HL-60/S4 treated with retinoic acid at 250 ng/mL for 4 days and 3 days (cell line): Measurements from ENCODE around the gene ETS1.

Experiments used
- in situ Hi-C: fragments of 300-500 bp; cut with MboI; formaldehyde crosslinking; loops from 2 replicates; pipeline ENCODE4 v1.7.0; 2022; ENCODE audit warnings: low sequenced_read_pairs

The ETS1 gene

DNA sequence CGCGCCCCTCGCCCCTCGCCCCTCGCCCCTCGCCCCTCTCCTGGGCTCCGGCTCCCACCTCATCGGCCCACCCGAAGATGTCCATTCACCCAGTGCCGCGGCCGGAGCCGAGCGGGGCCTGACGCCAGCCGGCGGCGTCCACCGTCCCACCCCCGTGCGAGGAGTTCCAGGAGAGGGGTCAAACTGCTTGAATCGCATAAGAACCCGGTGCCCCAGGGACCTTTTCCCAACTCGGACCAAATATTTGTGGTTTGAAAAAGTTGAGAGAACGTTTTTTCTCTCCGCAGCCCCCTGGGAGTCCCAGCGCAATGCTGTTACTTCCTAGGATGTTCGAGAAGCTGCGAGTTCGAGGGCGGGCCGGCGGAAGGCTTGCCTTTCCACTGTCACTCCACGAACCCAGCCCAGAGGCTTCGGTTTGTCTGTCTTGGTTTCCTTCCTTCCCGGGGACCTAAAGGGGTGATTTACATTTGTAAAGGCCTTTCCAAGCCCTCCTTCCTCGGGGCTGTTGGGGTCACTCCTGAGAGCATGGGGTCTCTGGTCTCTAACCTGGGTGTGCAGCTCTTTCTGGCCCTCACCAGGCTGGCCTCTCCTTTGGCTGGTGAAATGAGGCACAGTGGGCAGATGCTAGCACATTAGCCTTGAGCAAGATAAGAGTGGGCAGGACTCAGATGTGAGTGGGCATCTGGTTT, 38.0 kb downstream of the ETS1 start:
- in situ Hi-C loops: no loop called here

DNA sequence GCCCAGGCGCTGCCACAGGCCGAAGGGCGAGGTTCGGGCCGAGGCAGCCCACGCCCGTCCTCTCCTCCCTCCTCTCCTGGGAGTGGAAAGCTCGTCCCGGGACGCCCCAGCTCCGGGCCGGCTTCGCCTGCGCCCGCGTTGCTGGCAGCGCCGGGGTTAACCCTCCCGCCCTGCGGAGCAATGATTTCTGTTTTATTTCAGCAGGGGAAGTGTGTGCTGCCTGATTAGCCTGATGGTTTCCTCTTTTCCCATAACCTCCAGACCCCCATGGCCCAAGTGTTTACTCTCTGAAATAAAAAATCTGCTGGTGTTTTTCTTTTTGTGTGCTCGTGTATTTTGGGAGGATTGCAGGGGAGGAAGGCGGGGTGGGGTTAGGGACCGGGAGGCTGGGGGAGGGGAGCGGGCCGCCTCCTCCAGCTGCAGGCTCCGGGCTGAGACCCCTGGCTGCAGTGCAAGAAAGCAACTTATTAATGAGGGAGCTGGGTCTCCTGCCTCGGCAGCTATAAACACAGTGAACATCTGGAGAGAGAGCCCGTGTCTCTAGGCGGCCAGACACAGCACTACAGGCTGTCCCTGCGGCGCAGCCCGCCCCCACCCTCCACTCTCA, 38.6 kb downstream of the ETS1 start:
- in situ Hi-C loops: no loop called here

DNA sequence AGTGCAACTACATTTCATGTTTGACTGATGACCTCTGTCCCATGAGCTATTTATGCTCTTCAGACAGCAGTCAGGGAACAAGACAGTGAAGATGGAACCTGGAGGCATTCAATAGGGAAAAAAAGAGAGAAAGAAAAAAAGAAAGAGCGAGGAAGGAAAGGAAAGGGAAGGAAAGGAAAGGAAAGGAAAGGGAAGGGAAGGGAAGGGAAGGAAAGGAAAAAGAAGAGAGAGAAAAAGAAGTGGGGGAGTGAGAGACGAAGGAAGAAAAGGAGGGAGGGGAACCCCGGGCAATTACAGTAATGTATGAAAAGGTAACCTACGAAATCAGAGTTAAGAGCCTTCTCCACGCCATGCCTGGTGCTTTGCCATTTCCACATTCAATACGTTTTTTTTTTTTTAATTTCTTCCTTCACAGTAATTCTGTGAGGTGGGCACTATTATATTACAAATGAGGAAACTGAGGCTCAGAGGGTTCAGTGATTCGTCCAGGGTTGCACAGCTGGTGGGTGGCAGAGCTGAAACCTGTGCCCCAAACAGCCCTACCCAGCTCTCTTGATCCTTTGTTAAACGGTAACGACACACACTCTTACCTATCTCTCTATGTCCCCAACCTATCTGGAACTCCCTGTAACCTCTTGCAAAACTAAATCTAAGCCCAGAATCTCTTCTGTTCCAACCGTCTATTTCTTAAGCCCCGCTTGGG, 39.3 kb downstream of the ETS1 start:
- in situ Hi-C loops: no loop called here

DNA sequence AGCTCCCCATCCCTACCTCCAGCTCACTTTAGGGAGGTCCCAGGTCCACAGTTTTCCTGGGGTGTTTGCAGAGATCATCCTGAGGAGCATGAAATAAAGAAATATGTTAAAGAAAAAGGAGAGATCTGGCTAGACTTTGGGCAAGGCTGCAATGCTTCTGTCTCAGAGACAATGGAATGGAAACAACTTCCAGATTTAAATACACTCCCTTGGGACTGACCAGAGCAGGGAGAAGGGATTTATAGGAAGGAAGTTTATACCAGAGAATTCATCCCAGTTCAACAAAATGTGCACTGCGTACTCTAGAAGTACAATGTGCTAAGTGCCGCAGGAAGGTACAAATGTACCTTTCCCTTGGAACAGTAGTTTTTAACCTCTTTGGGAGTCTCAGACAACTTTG, 40.4 kb downstream of the ETS1 start:
- in situ Hi-C loops: no loop called here

DNA sequence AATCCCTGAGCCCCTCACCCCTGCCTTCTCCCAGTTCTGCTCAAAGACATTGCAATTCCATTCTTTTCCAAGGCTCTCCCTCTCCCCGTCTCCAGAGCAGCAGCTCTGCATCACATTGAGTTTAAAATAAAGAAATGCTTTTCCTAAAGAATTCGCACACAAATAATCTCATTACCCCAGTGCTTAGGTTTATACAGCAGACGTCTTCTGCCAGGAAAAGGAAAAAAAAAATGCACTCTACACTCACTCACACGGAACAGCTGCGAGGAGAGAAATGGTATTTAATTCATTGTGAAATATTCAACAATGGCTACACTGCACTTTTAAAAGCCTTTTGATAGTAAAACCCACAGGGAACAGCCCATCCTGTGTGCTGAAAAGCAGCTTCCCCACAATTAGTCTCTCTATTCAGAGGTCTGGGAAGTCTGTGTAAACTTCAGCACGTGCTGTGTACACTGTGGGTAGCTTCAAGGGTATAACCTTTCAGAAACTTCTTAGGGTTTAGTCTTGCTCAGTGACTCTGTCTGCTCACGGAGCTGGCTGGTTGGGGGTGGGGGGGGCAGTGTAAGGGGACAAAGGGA, 42.8 kb downstream of the ETS1 start:
- in situ Hi-C loops: no loop called here

DNA sequence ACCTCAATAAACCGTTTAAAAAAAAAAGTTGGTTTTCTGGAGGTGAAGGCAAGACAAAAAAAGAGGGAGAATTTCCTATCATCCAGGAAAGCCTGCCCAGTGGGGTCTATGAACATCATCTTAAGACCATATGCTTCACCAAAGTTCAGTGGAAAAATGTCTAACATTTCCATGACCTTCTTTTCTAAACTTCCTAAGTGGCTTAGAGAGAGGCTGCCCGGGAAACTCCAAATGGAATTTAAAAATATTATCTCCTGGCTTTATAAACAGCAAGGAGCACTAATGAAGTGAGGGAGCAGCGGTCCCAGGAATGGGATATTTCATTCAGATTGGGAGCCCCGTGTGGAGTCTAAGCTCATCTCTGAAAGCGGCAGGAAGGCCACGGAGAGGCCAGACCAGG, 46.9 kb downstream of the ETS1 start:
- in situ Hi-C loops: no loop called here

DNA sequence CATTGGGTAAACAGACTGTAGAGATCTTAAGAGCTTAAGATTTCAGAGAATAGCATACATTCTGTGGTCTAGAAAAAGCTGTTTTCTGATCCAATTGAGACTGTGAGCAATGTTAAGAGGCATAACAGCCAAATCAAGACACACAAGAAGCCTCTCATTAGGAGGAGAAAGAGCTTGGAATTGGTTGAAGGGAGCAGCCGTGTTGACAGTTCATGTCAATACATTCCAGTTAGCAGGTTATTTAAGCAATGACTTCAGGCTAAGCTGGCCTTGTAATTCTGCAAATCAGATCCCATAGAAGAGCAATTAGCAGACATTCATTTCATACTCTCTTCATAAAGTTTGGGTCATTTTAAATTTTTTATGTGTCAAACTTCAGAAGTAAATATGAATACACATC, 50.9 kb downstream of the ETS1 start:
- in situ Hi-C loops: no loop called here

DNA sequence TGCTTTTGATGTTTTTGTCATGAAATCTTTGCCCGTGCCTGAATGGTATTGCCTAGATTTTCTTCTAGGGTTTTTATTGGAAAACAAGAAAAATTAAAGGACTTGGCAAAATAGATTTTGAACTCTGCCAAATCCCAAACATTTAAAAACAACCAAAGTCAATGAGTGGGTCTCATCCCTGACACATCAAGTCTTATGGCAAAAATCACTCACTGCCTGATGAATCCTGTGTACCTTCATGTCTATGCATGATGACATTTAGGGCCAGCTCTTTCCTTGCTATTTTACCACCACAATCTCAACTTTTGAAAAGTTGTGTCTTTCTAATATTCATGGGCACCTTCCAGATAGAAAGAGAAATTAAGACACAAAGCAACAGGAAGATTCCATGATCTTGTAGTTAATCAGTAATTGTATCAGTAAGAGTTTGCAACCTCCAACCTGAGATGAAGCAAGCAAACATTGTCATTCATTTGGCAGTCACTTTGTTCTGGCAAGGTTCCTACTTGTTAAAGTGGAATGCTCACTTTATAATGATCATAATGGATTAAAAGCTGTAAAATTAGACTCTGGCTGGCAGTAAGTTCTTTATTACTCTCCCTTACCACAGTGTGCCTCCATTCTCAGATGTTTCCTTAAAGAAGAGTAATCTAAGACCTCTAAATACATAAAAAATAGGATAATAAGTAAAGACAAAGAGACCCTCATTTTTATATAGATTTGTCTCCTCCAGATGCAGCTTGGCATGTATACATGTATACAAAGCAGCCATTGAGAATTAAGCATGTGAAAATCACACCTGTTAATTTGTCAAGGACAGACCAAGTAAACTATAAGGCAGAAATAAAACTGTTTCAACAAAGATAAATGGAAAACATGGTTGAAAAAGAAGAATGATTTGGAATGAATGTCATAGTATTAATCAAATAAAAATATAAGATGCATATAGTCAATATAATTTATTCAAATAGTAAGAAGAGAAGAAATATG, 51.6 kb downstream of the ETS1 start:
- in situ Hi-C loops: no loop called here

DNA sequence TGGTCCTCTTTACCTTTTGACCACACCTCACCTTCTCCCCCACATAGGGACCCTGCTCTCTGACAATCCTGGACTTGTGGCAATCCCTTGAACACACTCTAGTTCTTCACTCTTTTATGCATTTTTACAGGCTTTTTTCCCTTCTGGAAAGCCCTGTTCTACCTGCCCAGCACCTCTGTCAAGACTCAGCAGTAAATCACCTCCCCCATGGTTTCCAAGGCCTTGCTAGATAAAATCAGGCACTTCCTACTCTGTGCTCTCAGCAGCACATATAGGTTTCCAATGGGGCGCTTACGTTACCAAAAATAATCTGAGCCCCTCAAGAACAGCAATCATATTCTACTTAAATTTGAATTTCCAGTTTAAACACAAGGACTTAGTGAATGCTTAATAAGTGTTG, 53.9 kb downstream of the ETS1 start:
- in situ Hi-C loops: no loop called here

DNA sequence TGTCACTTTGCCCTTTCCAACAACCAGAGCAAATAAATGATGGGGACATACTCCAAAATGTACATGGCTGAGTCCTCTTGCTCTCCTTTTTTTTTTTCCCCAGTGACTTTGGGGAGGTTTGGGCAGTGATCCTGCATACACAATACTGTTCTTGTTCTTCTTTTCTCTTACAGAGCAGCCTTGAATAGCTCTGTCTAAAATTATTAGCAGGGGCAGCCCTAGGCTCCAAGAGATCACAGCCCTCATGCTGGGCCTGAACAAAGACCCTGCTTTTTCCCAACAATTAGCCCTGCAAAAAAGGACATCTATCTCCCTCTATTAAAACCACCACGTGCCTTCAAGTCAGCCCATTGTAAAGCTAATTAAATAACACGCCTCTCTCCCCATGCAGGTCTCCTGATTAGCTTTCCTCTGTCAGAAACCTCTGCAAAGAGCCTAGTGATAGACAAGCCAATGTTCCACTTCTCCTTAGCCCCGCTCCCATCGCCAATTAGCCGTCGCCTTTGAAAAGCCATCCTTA, 54.7 kb downstream of the ETS1 start:
- in situ Hi-C loops: no loop called here

DNA sequence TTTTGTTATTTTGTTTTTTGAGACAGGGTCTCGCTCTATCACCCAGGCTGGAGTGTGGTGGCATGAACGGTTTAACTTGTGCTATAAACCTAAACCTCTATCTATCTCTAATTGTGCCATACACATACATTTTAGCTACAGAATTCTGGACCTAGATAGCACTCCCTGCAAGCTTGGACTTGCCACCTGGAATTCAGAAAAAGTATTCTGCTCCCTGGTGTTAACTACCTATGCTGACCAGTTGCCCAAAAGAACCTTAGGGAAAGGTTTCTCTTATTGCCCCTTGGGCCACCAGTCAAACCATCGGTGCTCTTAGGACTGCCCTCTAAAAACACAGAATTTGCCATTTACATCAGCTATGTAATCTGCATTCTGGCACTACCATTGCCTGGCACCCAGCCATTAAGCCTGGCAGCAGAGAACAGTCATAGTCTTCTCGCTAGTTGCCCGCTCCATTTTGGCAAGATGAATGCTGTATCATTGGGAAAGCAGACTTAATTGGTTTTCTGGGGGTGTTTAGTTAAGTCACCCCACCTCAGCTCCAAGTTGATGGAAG, 55.3 kb downstream of the ETS1 start:
- in situ Hi-C loops: no loop called here

DNA sequence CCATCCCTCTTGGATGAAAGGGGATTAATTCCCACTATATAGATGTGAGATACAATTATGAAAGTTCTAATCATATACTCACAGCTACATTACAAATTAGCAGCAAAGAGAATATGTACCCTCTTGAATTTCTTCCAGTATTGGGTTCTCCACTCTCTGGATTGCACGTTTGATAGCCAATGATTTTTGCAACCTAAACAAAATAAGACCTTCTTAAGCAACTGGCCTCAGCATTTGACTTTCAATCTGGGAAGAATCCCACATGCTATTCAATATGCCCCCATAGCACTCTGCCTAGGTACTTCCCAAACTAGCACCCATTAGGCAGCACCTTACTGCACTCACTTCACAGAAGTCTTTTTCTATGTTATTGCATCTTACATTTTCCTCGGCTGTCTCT, 55.8 kb downstream of the ETS1 start:
- in situ Hi-C loops: no loop called here

DNA sequence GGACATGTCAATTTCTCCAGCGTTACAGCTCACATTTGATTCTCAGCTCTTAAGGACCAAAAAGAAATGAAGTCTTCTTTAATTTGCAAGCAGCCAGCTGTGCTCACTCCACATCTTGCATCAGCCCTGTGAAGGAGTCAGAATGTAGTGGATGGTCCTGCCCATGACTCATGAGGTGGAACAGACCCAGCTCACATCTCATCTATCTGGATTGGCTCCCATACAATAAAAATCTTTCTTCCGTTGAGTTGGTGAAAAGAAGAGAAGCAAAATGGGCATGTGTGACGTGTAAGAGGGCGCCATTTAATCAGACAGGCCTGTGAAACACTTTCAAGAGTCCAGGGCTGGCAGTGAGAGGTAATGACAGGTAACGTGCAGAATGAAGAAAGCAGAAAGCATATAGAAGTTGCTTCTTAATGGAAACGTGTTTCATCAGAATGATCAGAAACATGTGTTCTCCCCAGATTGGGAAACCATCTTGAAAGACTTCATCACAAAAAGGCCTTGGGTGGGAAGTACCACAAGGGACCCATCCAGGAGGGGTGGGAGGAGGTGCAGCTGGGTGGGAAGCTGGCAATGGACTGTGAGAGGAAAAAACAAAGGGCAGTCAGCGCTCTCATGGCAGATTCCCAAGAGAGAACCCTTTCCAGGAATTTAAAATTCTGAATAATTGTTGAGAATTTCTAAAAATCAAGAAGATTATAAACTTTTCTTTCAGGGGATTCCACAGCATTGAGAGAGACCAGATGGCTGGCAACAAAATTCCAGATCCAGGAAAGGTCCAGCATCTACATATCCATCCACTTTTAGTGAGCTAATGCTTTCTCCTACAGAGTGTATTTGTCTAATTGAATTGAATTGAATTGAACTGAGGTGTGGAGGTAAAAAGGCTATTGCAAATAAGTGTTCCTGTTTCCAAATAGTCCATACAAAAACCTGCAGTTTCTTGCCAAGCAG, 57.0 kb downstream of the ETS1 start:
- in situ Hi-C loops: no loop called here

DNA sequence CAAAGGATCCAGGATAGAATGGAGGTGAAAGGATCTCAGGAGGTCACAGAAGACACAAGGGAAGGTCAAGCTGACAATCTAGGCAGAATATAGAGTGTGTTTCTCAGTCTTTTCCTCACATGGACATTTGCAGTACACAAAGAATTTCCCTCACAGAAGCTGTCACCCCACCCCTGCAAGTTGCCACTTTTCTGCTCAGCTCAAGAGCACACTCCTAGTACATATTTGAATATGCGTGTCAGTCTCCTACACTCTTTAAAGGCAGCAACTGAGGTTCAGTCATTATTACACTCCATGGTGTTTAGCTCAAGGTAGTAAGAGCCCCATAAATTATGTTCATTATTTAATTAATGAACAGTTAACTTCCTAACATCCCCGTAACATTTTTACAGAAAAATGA, 59.1 kb downstream of the ETS1 start:
- in situ Hi-C loops: no loop called here

DNA sequence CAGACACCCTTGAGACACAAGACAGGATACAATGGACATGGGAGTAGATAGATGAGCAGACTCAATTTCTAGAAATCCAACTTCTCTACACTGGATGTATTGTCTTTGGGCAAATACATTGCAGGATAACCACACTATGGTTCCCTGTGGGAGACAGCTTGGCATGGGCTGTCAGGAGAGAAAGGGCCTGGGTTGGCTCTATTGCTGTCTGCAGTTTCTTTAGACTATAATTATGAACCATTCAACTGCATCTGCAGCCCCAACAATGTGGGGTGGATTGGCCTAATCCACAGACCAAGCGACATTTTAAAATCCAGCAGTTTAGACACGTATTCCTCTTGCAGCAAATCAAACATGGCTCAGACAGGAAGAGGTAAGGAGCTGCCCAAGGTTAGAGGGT, 60.3 kb downstream of the ETS1 start:
- in situ Hi-C loops: no loop called here

DNA sequence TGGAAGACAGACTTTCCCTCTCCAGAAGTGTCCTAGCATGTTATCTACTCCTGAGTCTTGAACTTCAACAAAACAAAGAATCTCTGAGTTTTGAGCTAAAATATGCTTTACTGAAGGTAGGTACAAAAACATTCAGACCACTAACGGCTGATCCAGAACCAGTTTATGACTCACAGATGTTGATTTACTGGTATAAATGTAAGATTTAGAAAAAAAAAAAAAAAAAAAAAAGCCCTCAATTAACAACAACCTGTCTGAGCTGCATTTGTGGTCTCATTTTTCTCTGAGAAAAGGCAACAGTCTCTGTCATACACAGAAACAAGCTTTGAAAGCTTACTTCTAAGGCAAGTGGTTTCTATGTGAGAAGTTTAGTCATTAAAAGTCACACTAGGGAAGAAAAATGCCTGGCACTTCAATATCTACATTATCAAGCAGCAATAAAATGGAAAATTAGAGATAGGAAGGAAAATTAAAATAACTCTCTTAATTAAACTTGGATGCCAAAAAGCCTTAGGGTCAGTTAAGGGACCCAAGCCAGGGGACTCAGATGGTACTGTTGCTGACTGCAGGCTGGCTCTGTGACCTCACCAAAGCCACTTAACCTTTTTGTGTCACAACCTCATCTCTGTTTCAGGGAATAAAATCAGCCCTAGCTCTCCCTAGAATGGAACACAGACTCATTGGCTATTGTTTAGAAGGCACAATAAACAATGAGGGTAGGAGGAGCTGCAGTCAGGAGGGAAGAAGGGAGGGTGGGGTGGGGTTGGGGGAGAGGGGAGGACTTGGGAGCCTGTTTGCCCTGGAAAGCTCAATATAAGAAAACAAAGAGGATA, 61.7 kb downstream of the ETS1 start:
- in situ Hi-C loops: no loop called here

DNA sequence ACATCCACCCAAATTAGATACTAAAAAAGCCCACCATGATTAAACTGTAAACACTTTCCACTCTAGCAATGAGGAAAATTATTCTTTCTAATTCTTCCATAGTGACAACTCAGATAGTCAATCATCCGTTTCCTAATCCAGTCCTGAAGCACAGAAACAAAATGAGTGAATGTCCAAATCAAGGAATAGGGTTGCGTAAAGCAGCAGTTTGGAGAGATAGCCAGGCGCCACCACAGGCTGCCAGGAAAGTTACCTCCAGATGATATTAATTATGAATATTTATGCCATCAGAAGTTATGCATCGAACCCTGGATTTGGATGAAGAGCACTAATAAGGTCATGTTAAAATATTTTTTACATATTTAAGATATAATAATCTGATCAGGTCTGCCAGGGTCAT, 63.2 kb downstream of the ETS1 start:
- in situ Hi-C loops: no loop called here

DNA sequence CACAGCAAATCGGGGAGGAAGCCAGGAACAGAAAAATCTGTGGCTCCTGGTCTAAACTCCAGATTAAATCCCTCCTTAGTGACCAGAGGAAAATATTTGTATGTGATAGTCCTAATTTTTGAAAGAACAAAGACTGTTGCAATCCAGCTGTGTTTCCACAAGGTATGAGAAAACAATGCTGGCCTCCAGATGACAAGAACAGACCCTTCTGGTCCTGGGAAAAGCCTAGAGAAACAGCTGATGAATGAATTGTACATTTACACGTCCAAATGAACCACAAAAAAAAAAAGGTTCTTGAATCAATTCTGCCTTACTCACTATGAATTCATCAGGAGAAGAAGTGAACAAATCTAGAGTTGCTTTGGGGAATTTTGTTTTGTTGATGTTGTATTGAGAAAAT, 63.7 kb downstream of the ETS1 start:
- in situ Hi-C loops: no loop called here
